Muscle of arm (tissue), 12 donors: ENCODE results near the gene NUP214. TPM values are rescaled to one million over a fixed set of nuclear protein-coding genes. Genes with fewer than 3 reads are reported as not detected.
"Not testable (repeated sequence)": the region's sequence is repeated elsewhere in the genome, so short reads cannot be mapped to it uniquely, and the experiment has no call there.

ENCODE experiments used
- DNase-seq: peaks from one replicate; pipeline ENCODE4 v3.0.0-alpha.2; 2013
- polyA plus RNA-seq, 12 donors: library from polyadenylated mRNA; unstranded; fragments of 120-200 nt; gene quantifications; one replicate each; pipeline ENCODE4 v1.2.1, GENCODE V29; 2013; ENCODE audit not compliant: insufficient read length in 12 of 12

NUP214 gene
- polyA plus RNA-seq, 12 donors: 22.6 to 142 (median 27.5) TPM; not detected in 1

GRCh38 chr9:131114084-131114535 lies 11.3 kb upstream of the NUP214 start:
- no peak for DNase-seq

GRCh38 chr9:131115360-131115742 lies 10.0 kb upstream of the NUP214 start:
- not testable (repeated sequence) for DNase-seq

GRCh38 chr9:131116281-131117120 lies 8.9 kb upstream of the NUP214 start:
- no peak for DNase-seq

GRCh38 chr9:131117121-131117761 lies 8.1 kb upstream of the NUP214 start:
- DNase-seq: no peak

- DNase-seq: no peak
These were observed 7.6 kb upstream of the NUP214 start for GRCh38 chr9:131117762-131118145.

GRCh38 chr9:131119600-131119999 lies 5.8 kb upstream of the NUP214 start:
- DNase-seq: no peak

- DNase-seq: no peak
These were observed 4.7 kb upstream of the NUP214 start for GRCh38 chr9:131120620-131121228.

GRCh38 chr9:131121346-131121745 lies 4.0 kb upstream of the NUP214 start:
- no peak for DNase-seq

GRCh38 chr9:131122158-131122557 lies 3.2 kb upstream of the NUP214 start:
- DNase-seq: no peak

- no peak for DNase-seq
These were observed 423 bp upstream of the NUP214 start for GRCh38 chr9:131125038-131125287.

- no peak for DNase-seq
These were observed 657 bp downstream of the NUP214 start for GRCh38 chr9:131126059-131126426.

- no peak for DNase-seq
These were observed 3.8 kb downstream of the NUP214 start for GRCh38 chr9:131129183-131129582.

- no peak for DNase-seq
These were observed 13.3 kb downstream of the NUP214 start for GRCh38 chr9:131138676-131139075.

- no peak for DNase-seq
These were observed 14.7 kb downstream of the NUP214 start for GRCh38 chr9:131140112-131140511.

- no peak for DNase-seq
These were observed 15.2 kb downstream of the NUP214 start for GRCh38 chr9:131140550-131140949.

GRCh38 chr9:131142160-131142559 lies 16.8 kb downstream of the NUP214 start:
- no peak for DNase-seq

GRCh38 chr9:131144201-131144600 lies 18.8 kb downstream of the NUP214 start:
- DNase-seq: no peak

GRCh38 chr9:131145245-131145644 lies 19.9 kb downstream of the NUP214 start:
- DNase-seq: no peak

- no peak for DNase-seq
These were observed 20.8 kb downstream of the NUP214 start for GRCh38 chr9:131146186-131146585.

GRCh38 chr9:131148276-131148675 lies 22.9 kb downstream of the NUP214 start:
- no peak for DNase-seq

GRCh38 chr9:131148966-131149687 lies 23.7 kb downstream of the NUP214 start:
- DNase-seq: no peak

- DNase-seq: no peak
These were observed 24.3 kb downstream of the NUP214 start for GRCh38 chr9:131149688-131150053.

- DNase-seq: no peak
These were observed 28.2 kb downstream of the NUP214 start for GRCh38 chr9:131153595-131153994.
